NOMO-1 treated with DMSO at 0.1 percent for 48 hours (cell line): ENCODE measurements around the gene H2BK1.

Source experiments
- DNase-seq: peaks from one replicate; lab custom pipeline; 2025; ENCODE audit not compliant: unreplicated experiment; lab: John Stamatoyannopoulos, UW

H2BK1 gene

DNA sequence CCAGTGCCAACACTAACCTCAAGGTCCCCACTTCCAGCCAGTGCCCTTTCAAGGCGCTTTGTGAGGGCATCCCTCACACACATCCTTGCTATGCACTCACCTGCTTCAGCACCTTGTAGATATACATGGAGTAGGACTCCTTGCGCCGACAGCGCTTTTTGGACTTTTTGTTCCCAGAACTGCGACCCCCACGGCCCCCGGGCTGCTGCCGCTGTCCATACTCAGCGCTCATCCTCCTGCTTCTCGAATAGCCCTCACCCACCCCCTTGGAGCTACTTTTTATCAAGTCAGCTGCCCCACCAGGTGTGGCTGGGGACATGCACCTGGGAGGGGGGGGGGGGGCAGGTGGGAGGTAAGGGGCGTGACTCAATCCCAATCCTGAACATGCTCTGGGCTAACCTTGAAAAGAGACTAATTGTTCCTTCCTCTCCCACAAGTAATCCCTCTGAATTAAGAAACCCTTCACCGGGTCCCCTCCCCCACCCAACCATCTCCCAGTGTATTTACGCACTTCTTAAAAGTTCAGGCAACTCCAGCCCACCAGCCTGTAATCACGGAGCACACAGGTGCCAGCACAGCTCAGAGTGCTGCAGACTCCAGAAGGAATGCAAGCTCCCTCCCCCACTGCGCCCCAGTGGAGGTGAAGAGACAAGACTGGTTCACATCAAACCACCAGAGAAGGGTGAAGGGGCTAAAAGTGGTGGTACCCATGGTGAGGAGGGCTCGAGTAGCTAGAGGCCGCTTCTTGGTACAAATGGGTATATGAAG is at the start of gene H2BK1:
TSS of gene H2BK1 (minus strand) at position 402 of the 768 bp plus-strand sequence. CDS start at position 232, 170 bp downstream.
- DNase-seq: no peak

DNA sequence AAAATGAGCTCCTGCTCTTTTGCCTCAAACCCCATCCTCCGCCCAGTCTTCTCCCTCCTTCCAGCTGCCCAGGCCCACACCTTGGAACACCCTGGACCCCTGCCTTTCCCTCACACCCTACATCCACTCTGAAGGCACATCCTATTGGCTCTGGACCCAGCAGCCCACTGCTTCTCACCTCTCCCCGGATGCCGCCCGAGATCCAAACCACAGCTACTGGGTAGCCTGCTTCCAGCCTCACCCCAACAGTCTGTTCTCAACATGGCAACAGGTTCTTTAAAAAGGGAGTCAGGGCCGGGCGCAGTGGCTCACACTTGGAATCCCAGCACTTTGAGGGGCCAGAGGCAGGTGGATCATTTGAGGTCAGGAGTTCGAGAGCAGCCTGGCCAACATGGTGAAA is 47.7 kb upstream of the H2BK1 start:
- no peak for DNase-seq

DNA sequence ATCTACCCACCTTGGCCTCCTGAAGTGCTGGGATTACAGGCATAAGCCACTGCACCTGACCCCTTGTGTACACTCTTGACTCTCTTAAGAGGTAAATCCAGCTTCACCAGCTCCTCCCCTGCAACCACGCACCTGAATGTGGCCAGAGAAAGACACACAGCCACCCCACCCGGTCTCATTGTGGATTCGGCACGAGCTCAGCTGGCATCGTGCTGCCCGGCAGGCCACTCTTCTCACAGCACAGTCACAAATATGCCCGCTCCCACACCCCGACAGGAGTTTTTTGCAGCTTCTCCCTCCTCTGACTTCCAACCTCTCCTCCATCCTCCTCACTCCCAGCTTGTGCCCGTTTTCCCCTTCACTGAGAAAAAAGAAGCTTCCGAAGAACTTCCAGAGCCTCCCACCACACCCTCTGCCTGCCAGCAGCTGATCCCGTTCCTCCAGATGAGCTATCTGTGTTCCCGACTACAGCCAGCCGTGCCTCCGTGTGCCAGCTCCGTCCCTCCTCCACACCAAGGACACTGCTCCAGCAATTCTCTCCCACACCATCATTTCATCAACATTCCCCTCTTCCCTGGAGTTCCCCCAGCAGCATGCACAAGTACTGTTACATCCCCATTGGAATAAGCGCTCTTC is 46.2 kb upstream of the H2BK1 start:
- DNase-seq: no peak

DNA sequence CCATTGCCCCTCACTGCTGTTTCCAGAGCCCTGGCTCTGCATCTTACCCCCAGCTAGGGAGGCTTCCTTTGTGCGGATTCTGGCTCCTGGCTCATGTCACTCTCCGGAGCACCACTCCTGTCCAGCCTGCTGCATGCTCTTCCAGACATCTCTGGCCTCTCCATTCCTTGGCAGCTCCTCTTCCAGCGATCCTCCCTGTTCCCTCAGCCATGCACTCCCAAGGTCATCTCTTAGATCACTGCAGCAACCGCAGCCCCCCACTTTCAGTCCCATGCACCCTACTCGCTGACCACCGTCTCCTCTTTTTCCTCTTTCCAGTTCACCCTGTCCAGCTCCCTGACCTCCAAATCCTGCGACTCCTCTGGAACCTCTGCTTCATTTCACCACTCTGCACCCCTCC is 45.1 kb upstream of the H2BK1 start:
- DNase-seq: no peak

DNA sequence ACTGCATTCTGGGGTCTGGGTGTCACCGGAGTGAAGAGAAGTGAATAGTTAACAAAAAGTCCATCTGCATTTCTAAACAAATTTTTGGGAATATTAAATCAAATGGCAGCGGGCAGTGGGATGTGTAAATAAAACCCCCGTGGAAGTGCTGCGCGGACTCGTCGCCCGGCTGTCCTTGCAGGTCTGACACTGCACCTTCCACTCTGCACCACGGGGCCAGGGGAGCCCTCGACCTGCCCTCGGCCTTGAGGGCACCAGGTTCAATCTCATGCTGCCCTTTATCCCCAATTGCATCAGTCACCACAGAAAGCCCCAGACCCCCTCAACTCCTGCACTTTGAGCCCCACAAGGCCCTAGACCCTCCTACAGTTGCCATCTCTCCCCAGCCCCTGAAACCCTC is 44.6 kb upstream of the H2BK1 start:
- DNase-seq: no peak

DNA sequence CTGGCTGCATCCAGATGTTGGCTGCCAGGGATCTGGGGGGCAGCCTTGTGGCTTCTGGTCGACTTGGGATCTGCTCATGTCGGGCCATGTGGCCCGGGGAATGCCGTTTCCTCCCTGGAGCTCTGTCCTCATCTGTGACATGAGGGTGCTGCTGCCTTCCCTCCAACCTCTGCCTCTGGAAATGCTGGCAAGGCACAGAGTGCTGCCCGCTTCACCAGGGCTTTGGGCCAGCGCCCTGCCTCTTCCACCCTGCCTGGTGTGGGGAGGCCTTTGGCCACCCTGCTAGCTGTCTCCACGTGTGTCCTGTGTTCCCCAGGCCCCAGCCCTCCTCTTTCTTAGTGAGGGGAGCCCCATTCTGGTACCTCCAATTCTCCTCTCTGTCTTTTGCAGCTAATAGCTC is 44.0 kb upstream of the H2BK1 start:
- DNase-seq: no peak

DNA sequence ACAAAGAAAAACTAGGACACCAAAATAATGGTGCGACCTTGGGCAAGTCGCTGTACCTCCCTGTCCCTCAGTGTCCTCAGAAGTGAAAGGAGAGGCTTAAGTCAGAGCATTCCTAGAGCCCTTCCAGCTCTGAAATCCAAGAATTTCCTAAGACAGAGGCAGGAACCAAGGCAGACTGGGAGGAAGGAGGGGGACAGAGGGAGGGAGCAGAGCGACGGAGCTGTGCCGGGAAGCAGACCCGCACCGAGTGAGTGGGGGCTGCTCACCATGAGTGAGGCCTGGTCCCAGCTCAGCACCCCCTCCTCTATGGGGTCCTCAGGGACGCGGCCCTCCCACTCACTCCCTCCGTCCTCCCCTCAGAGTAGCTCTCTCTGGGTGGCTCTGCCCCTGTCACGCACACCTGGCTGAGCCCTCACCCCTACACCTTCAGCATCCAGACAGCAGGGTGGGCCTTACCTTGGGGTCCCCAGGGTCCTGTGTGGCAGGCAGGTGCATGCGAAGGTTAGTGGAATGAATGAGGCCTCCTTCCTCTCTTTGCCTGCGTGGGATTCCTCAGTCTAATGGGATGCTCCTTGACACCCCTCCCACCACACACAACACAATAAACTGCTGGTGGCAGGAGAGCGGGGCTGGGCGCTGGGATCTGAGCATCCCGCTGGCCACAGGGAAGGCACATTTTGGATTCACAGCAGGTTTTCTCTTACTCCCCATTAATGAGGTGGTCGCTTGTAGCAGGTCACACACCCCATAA is 42.8 kb upstream of the H2BK1 start:
- no peak for DNase-seq

DNA sequence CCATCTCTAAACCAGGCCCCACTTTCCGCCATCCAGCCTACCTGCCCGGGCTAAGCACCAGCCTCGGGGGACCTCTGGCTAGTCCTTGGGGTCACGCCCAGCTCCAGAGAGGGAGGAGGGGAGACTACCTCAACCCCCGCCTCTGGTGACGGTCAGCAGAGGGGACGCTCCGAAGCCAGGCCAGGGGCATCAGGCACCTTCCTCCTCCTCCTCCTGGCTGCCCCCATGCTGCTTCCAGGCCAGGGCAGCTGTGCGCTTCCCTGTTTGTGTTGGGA is 42.2 kb upstream of the H2BK1 start:
- no peak for DNase-seq

DNA sequence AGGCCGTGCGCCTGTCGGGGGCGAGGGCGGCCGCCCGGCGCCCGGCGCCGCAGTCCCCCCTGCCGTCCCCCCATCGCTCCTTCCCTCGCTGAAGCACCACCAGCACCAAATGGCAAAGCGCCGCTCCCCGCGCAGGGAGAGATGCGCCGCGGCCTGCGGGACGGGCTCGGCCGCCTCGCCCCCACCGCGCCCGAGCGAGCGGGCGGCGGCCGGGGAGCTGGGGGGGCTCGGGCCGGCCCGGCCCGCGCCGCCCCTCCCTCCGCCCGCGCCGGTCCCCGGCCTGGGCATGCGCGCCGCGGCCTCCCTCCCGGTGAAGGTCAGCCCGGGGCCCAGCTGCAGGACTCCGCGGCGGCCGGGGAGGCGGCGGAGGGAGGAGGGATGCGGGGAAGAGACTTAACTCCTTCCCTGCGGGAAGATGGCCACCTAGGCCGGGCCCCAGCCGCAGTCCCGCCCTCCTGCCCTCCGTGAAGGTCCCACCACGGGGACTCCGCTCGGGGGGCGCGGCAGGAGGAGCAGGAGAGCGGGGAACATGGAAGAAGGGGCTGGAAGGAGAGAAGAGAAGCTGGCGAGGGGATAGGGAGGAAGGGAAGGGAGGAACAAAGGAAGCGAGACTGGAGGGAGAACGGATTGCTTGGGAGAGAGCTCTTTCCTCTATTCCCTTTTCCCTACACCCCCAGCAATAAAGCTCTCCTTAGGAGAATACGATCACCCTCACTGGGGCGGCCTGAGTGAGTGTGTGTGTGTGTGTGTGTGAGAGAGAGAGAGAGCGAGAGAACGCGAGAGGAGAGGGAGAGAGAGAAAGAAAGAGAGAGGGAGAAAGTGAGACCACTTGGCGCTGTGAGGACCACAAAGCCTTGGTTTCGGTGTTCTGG is 41.6 kb upstream of the H2BK1 start:
- no peak for DNase-seq

DNA sequence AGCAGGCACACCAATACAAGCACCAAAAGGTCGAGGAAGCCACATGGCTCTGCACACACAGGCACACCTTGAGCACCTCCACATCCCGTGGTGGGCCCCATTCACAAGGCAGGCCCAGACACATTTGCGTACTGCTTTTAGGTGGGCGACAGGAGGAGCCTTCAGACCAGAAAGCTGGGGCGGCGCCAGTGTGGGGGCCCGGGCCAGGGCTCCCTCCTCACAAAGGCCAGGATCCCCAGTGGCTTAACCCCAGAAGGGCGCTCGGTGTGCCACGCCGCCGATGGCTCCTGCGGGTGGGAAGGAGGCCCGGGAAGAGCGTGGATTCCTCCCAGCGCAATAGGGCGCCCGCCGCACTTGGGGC is 41.0 kb upstream of the H2BK1 start:
- DNase-seq: no peak

DNA sequence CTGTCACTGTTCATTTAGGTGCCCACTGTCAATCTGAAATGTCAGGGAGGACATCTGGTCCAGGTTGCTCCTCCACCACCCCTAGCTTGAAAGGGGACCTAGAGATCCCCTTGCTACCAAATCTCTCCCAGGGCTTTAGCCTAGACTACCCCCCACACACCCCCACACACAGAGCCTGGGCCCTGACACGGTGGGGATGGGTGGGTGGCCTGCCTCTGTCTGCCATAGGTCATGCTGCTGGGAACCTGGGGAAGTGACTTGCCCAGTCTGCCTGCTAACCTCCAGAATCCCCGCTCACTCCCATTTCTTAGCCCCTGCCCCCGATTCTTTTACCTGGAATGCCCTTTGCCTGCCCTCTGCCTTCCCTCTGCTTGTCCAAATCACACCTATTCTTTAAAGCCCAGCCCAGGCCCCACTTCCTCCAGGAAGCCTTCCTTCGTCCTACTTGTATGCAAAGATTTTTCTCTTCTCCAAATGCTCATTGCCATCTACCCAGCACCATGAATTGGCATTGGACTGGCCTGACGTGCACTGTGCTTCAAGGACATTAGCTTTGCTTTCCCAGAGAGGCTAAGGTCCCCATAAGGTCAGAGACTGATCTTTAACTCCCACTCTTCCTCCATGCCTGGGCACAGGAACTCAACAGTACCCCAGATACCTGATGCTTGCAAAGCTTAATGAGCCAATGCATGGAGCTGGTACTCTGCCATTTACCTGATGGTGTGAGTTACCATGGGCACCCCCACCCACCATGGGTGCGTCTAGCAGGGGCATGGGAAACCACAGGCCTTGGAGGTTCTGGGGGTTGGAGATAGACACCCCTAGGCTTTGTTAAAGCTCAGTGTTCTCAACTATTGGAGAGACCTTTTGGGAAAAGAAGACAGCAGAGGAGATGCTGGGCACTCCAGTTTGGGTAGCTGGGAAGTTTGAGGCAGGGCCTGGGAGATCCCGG is 40.2 kb upstream of the H2BK1 start:
- no peak for DNase-seq

DNA sequence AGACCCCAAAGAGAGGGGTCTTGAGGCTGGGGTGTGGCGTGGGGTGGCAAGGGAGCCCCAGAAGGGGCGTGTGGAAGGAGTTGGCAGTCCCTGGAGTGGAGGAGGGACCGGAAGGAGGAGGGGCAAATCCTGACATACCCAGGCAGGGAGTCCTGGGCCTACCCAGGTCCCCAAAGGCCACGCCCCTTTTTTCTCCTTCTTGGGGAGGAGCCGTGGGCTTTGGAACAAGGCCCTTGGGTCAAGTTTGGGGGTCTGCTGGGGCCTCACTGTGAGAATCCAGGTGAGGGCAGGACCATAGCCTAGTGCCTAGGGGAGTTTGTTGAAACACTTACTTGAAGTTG is 39.4 kb upstream of the H2BK1 start:
- no peak for DNase-seq

DNA sequence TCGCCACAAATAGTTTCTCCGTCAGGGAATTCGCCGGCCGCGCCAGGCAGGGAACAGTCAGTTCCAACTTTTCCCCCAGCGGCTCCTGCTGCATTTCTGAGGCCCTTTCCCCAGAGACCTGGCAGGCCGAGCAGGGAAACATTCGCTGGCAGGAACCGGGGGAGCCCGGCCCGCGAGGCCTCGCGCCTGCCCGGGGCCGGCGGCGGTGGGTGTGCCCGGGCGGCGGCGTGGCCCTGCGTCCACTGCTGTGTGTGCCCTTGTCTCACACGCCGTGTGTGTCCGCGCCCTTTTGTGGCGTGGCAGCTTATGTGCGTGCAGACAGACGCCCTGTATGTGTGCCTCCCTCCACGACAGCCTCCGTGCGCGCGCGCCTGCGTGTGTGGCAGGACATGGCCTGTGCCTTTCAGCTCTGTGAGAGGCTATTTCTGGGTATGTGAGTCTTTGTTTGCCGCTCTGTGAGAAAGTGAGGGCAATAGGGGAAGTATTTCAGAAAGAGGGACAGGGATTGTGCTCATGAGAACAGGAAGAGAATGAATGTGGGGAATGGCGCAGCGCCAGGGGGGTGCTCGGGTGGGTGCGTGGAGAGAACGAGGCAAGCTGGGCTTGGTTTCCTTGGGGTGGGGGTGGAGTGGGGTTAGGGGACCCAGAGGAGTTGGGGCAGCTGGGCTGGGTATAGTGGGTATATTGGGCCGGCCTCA is 38.9 kb upstream of the H2BK1 start:
- peak; percentile 37 for DNase-seq

DNA sequence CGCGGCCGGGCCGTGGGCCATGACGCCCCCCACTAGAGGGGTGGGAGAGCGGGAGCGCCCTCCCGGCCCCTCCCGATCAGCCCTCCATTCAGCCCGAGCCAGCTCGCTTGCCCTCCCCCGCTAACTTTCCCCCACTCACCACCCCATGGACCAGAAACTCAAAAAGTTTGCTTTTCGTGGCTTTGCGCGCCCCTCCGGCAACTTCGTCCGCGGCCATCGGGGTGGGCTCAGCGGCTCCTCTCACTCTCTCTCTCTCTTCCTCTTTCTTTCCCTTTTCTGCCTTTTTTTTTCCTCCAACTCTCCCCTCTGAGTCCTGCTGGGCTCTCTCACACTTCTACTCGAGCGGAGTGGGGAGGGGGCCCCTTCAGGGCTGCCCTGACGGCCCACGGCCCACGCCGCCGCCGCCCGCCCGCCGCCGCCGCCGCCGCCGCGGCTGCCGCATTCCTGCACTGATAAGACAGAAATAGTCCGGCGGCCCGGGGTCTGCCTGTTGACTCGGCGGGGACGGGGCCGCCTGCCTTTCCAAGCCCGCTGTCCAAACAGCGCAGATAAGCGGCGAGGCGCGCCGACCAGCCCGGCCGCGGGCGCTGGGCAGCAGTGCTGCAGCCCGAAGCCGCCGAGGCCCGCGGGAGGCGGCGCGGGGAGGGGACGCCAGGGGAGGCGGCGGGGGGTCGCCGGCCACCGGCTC is 38.2 kb upstream of the H2BK1 start, which contains the start of gene SMARCD3:
TSS of gene SMARCD3 (minus strand) at position 349 of the 688 bp plus-strand sequence. CDS start at position 217, 132 bp downstream.
- DNase-seq: no peak

DNA sequence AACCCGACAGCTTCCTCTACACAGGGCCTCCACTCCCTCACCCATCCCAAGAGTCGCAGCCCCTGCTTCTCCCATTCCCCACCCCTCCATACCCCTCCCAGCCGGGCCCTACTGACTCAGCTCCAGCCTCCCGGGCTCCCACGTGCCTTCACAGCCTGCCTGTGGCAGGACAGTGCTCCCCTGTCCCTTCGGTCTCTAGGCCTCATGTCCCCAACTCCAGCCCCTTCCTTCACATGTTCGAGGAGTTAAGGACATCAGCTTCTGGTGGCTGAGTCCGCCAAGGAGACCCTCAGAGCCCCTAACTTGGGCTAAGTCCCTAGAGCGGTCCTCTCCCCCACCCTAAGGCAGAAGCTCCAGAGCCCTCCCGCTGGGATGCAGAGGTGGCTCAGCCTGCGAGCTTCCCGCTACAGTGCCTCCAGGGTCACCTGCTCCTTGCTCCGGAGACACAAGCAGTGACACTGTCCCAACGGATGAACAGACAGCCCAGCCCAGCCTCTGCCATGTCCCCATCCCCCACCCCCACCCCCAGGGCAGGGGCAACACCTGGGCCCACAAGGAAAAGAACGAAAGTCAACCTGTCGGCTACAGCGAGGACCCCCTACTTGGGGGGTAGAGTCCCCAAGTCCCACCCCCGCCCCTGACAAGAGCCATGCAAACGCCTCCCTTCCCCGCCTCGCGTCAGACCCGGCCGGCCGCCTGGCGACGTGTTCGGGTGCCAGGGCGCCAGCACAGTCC is 37.5 kb upstream of the H2BK1 start:
- DNase-seq: no peak

DNA sequence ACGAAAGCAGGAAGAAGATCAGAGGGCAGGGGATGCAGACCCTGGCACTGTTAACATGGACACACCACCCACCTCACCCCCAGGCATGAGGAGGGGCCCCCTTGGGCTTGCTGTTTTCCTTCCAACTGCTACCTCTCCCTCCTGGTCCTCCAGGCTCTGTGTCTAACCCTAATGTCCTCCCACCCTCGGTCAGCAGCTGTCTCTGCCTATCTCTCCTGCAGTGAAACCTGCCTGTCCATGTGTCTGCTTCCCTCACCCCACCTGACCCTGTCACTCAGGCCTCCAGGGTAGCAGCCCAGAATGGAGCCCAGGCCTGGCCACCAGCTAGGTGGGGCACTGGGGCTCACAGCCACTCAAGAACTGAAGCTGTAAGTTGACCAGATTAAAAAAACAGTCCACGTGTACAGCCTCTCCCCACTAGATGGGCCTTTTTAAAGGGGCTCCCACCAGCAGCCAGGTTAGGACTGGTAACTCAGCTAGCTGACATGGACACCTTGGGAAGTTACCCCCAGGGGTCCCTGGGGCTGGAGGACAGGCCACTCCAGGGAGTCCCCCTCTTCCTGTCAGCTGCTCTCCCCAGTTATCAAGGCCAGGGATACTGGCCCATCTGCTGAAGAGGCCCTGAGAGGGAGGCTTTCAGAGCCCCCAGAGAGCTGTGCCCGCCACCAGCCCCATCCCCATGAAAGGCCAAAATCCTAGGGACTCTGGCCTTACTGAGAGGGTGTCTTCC is 36.7 kb upstream of the H2BK1 start:
- no peak for DNase-seq

DNA sequence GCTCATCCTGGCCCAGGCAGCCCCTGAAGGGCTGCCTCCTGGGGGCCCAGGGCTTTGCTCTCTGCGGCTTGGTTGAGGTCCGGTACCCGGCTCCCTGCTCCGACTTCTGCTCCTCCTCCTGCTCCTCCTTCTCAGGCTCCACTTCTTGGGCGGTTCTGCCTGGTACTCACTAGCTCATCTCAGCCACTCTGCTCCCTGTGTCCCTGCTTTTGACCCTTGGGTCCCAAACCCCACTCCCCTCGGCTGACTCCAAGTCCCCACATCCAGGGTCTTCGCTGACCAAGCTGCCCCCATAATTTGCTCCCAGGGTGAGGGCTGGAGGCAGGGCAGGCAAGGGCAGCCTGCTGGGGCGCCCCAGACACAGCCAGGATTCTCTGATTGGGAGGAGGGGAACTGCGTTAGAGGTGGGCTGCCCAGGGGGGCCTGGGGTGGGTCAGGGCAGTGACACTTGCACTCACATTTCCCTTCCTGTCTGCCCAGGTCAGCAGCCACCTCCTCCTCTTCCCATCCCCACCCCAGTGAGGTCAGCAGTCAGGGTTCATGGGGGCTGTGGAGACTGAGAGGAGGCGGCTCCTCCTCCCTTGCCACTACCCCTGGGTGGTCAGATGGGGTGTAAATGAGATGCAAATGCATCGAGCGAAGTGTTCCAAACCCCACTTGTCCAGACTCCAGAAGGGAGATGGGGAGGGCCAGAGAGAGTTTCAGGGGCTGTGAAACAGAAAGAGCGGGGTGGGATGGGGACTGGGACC is 36.0 kb upstream of the H2BK1 start:
- DNase-seq: no peak
